Measurements from ENCODE around the gene KPNA1.

DNA sequence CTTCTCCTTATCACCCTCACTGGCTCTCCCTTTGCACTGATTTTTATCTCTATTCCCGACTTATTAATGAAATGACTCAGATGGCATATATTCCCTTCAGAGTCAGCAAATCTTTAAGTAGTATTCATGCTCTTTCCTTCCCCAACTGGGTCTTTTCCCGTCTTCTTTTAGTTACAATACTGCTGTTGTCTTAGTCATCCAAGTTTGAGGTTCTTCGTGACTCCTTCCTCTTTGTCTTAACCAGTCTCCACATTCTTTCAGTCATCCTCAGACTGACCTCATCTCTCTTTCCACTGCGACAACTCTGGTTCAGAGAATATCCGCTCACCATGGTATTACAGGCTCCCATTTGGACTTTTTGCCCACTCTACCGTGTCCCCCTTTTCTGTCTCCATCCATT is 111.2 kb downstream of the KPNA1 start:
- TF ChIP-seq POLR2A (IDR thresholded peaks at IDR 0.05): no peak
- TF ChIP-seq, protein P1, sequence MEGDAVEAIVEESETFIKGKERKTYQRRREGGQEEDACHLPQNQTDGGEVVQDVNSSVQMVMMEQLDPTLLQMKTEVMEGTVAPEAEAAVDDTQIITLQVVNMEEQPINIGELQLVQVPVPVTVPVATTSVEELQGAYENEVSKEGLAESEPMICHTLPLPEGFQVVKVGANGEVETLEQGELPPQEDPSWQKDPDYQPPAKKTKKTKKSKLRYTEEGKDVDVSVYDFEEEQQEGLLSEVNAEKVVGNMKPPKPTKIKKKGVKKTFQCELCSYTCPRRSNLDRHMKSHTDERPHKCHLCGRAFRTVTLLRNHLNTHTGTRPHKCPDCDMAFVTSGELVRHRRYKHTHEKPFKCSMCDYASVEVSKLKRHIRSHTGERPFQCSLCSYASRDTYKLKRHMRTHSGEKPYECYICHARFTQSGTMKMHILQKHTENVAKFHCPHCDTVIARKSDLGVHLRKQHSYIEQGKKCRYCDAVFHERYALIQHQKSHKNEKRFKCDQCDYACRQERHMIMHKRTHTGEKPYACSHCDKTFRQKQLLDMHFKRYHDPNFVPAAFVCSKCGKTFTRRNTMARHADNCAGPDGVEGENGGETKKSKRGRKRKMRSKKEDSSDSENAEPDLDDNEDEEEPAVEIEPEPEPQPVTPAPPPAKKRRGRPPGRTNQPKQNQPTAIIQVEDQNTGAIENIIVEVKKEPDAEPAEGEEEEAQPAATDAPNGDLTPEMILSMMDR (IDR thresholded peaks at IDR 0.05): no peak
